Stomach (tissue), 4 donors: ENCODE measurements around the gene PRKX.

Experiments
- EP300 ChIP-seq: sonication (generic); formaldehyde crosslinking; IDR thresholded peaks from one replicate; pipeline ENCODE4 v1.6.1; 2017; ENCODE audit warnings: antibody characterized with exemption
- POLR2A ChIP-seq, 4 donors: fragments of 450-650 bp; IDR thresholded peaks; one replicate each; pipeline ENCODE4 v1.6.1; 2016; ENCODE audit warnings: antibody characterized with exemption in 4 of 4, control low read depth in 2 of 4, mild to moderate bottlenecking in 1 of 4, moderate library complexity in 1 of 4
- POLR2AphosphoS5 ChIP-seq, 3 donors: sonication (generic); formaldehyde crosslinking; IDR thresholded peaks; one replicate each; pipeline ENCODE4 v1.6.1; 2016; ENCODE audit warnings: antibody characterized with exemption in 3 of 3
- TF ChIP-seq, protein P1 (sequence below), 7 experiments: fragments of 450-650 bp in 4 of 7; fragments of 200-600 bp in 3 of 7; sonication (generic) in 3 of 7; IDR thresholded peaks; one replicate each; pipeline ENCODE4 v1.5.1; 2016 to 2019; ENCODE audit warnings: antibody characterized with exemption in 7 of 7, control low read depth in 2 of 7, mild to moderate bottlenecking in 1 of 7

DNA sequence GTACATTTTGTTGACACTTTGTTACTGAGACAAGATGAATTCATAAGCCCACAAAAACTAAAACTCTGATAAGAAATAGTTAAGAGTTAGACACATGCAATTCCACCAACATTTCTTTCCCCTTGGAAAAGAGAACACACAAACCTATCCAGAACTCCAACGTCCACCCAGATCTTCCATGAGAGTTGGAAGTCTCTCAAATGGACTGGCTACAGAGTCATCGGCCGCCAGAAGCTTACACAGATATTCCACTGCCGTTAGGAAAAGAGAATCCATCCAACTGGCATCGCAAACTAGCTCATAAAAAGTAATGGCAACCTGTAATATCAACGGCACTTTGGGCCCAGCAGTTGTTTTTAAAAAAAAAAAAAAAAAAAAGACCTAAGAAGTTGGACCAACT, 114.7 kb downstream of the PRKX start:
- TF ChIP-seq, protein P1, sequence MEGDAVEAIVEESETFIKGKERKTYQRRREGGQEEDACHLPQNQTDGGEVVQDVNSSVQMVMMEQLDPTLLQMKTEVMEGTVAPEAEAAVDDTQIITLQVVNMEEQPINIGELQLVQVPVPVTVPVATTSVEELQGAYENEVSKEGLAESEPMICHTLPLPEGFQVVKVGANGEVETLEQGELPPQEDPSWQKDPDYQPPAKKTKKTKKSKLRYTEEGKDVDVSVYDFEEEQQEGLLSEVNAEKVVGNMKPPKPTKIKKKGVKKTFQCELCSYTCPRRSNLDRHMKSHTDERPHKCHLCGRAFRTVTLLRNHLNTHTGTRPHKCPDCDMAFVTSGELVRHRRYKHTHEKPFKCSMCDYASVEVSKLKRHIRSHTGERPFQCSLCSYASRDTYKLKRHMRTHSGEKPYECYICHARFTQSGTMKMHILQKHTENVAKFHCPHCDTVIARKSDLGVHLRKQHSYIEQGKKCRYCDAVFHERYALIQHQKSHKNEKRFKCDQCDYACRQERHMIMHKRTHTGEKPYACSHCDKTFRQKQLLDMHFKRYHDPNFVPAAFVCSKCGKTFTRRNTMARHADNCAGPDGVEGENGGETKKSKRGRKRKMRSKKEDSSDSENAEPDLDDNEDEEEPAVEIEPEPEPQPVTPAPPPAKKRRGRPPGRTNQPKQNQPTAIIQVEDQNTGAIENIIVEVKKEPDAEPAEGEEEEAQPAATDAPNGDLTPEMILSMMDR (IDR thresholded peaks at IDR 0.05) = no peak
- TF ChIP-seq EP300 (no peak), POLR2AphosphoS5 (IDR thresholded peaks at IDR 0.05) (no peak), POLR2A (IDR thresholded peaks at IDR 0.05) (no peak)
